ENCODE data around the gene DGKZ.

The DGKZ gene

GRCh38 chr11:46381819-46382645 is 34.8 kb downstream of the DGKZ start:
- no peak for DNase-seq

GRCh38 chr11:46382646-46383403 is 35.6 kb downstream of the DGKZ start:
- DNase-seq = no peak

- no peak for DNase-seq
Observed at GRCh38 chr11:46383404-46383758, 36.1 kb downstream of the DGKZ start.

GRCh38 chr11:46383974-46384701 is 36.9 kb downstream of the DGKZ start:
- no peak for DNase-seq

- DNase-seq = no peak
Observed at GRCh38 chr11:46385169-46386004, 38.1 kb downstream of the DGKZ start.

GRCh38 chr11:46386005-46386578 is 38.8 kb downstream of the DGKZ start:
- no peak for DNase-seq

GRCh38 chr11:46386674-46387073 is 39.4 kb downstream of the DGKZ start:
- DNase-seq = no peak

GRCh38 chr11:46387456-46387855 is 40.2 kb downstream of the DGKZ start:
- no peak for DNase-seq

GRCh38 chr11:46387919-46388618 is 40.8 kb downstream of the DGKZ start:
- no peak for DNase-seq

- no peak for DNase-seq
Observed at GRCh38 chr11:46388619-46389449, 41.6 kb downstream of the DGKZ start.

- DNase-seq = peak; percentile 18
Observed at GRCh38 chr11:46389450-46390330, 42.4 kb downstream of the DGKZ start.

- DNase-seq = no peak
Observed at GRCh38 chr11:46390331-46391171, 43.3 kb downstream of the DGKZ start.

GRCh38 chr11:46391186-46391577 is 43.9 kb downstream of the DGKZ start:
- no peak for DNase-seq

- DNase-seq = no peak
Observed at GRCh38 chr11:46391578-46392420, 44.5 kb downstream of the DGKZ start, which contains the start of gene CHRM4. TSS of gene CHRM4 (minus strand) at chr11:46391776. CDS start at chr11:46386557, 5,219 bp downstream.

- peak; percentile 68 for DNase-seq
Observed at GRCh38 chr11:46392421-46393230, 45.4 kb downstream of the DGKZ start.

GRCh38 chr11:46393231-46393616 is 46.0 kb downstream of the DGKZ start:
- no peak for DNase-seq

GRCh38 chr11:46393759-46394158 is 46.5 kb downstream of the DGKZ start:
- DNase-seq = no peak
